Colonic mucosa (tissue), 4 donors: Measurements from ENCODE around the gene WNT7A. TPM values are rescaled to one million over a fixed set of nuclear protein-coding genes. Genes with fewer than 3 reads are reported as not detected.
A peak's percentile ranks its signal among the peaks of the same experiment; 100 is the strongest.

Experiments
- DNase-seq: peaks from one replicate; pipeline ENCODE4 v3.0.0-alpha.2; 2020
- H3K27ac ChIP-seq: fragments of 200-600 bp; one replicate; pipeline ENCODE4 v1.8.0; 2021
- H3K27me3 ChIP-seq: fragments of 200-600 bp; one replicate; pipeline ENCODE4 v1.8.0; 2021
- H3K36me3 ChIP-seq: fragments of 200-600 bp; one replicate; pipeline ENCODE4 v1.8.0; 2021
- H3K4me1 ChIP-seq: fragments of 200-600 bp; one replicate; pipeline ENCODE4 v1.8.0; 2021; ENCODE audit warnings: mild to moderate bottlenecking
- H3K4me3 ChIP-seq: fragments of 200-600 bp; one replicate; pipeline ENCODE4 v1.8.0; 2021
- H3K9ac ChIP-seq, 2 donors: one replicate each; pipeline ENCODE4 v1.7.0; 2013; ENCODE audit warnings: control low read depth in 2 of 2, low read depth in 2 of 2, low read length in 2 of 2
- H3K9me3 ChIP-seq: fragments of 200-600 bp; one replicate; pipeline ENCODE4 v1.8.0; 2021
- CTCF ChIP-seq: fragments of 200-600 bp; IDR thresholded peaks from one replicate; pipeline ENCODE4 v1.8.0; 2022; ENCODE audit warnings: antibody characterized with exemption, mild to moderate bottlenecking
- intact Hi-C: fragments of 100-400 bp; cut with DNase I; formaldehyde crosslinking; loops from one replicate; pipeline ENCODE4 v1.14.1; 2022
- total RNA-seq, 2 donors: library from RNA; stranded (reverse); fragmentation: NEBNext Ultra II Directional in 1 of 2; extraction: Animal tissue kit (Norgen Biotek cat#: 25700) in 1 of 2; gene quantifications; one replicate each; pipeline ENCODE4 v1.2.1, GENCODE V29; 2021
- donor health status: healthy.
- donor health status: DM: no; HTN: no; CAD: no.
- donor health status: DM: no; HTN: no; CAD: no.

The WNT7A gene
- total RNA-seq, 2 donors from 2014 or later = not detected

- Histone ChIP-seq H3K27ac (no peak overlapping the region), H3K27me3 (no peaks in the 10 kb centered on the region), H3K4me1 (no peaks in the 10 kb centered on the region), H3K4me3 (no peak overlapping the region), H3K9me3 (no peaks in the 10 kb centered on the region), H3K36me3 (no peaks in the 10 kb centered on the region), H3K9ac (no peak overlapping the region)
- TF ChIP-seq CTCF = no peak
- intact Hi-C loops = no loop called here
- DNase-seq = no peak
Observed at GRCh38 chr3:13901935-13902584, 22.2 kb upstream of the WNT7A start.

- Histone ChIP-seq H3K4me1 (no peaks in the 10 kb centered on the region), H3K9ac (no peak overlapping the region), H3K9me3 (no peaks in the 10 kb centered on the region), H3K27me3 (no peaks in the 10 kb centered on the region), H3K4me3 (no peak overlapping the region), H3K36me3 (no peaks in the 10 kb centered on the region), H3K27ac (no peak overlapping the region)
- no peak for DNase-seq
- intact Hi-C loops = loop anchor here (5.0 to 10.0 kb wide), 3 partner anchors 214 to 574 kb away; no protein-coding TSS in a partner anchor
- TF ChIP-seq CTCF = no peak
Observed at GRCh38 chr3:13898346-13898745, 18.5 kb upstream of the WNT7A start.

GRCh38 chr3:13896473-13897154 is 16.7 kb upstream of the WNT7A start:
- H3K27ac ChIP-seq = no peak overlapping the region
- peak overlapping the region in 1 of 2 donors; percentile 80 for H3K9ac ChIP-seq
- H3K4me1 ChIP-seq = no peaks in the 10 kb centered on the region
- DNase-seq = peak; percentile 70
- peak; percentile 59 for TF ChIP-seq CTCF
- intact Hi-C loops = loop anchor here (5.0 to 10.0 kb wide), 3 partner anchors 216 to 576 kb away; no protein-coding TSS in a partner anchor
- H3K36me3 ChIP-seq = no peaks in the 10 kb centered on the region
- no peaks in the 10 kb centered on the region for H3K27me3 ChIP-seq
- no peaks in the 10 kb centered on the region for H3K9me3 ChIP-seq
- H3K4me3 ChIP-seq = no peak overlapping the region

GRCh38 chr3:13895155-13896105 is 15.6 kb upstream of the WNT7A start:
- H3K36me3 ChIP-seq = no peaks in the 10 kb centered on the region
- no peak overlapping the region for H3K27ac ChIP-seq
- H3K4me1 ChIP-seq = no peaks in the 10 kb centered on the region
- TF ChIP-seq CTCF = no peak
- H3K27me3 ChIP-seq = no peaks in the 10 kb centered on the region
- peak overlapping the region; percentile 80 to 84 for H3K9ac ChIP-seq
- peak overlapping the region; percentile 47 for H3K4me3 ChIP-seq
- peak; percentile 96 for DNase-seq
- H3K9me3 ChIP-seq = no peaks in the 10 kb centered on the region
- intact Hi-C loops = loop anchor here (5.0 to 10.0 kb wide), 3 partner anchors 217 to 577 kb away; no protein-coding TSS in a partner anchor

GRCh38 chr3:13894807-13895154 is 14.9 kb upstream of the WNT7A start:
- DNase-seq = no peak
- intact Hi-C loops = loop anchor here (5.0 to 10.0 kb wide), 3 partner anchors 218 to 578 kb away; no protein-coding TSS in a partner anchor
- no peak overlapping the region for H3K27ac ChIP-seq
- no peaks in the 10 kb centered on the region for H3K4me1 ChIP-seq
- H3K4me3 ChIP-seq = peak overlapping the region; percentile 47
- no peaks in the 10 kb centered on the region for H3K27me3 ChIP-seq
- no peaks in the 10 kb centered on the region for H3K9me3 ChIP-seq
- peak overlapping the region in 1 of 2 donors; percentile 51 for H3K9ac ChIP-seq
- TF ChIP-seq CTCF = no peak
- no peaks in the 10 kb centered on the region for H3K36me3 ChIP-seq
